ENCODE results near the gene HCK.

GRCh38 chr20:32130352-32130751, 78.3 kb downstream of the HCK start:
- TF ChIP-seq, protein P1, sequence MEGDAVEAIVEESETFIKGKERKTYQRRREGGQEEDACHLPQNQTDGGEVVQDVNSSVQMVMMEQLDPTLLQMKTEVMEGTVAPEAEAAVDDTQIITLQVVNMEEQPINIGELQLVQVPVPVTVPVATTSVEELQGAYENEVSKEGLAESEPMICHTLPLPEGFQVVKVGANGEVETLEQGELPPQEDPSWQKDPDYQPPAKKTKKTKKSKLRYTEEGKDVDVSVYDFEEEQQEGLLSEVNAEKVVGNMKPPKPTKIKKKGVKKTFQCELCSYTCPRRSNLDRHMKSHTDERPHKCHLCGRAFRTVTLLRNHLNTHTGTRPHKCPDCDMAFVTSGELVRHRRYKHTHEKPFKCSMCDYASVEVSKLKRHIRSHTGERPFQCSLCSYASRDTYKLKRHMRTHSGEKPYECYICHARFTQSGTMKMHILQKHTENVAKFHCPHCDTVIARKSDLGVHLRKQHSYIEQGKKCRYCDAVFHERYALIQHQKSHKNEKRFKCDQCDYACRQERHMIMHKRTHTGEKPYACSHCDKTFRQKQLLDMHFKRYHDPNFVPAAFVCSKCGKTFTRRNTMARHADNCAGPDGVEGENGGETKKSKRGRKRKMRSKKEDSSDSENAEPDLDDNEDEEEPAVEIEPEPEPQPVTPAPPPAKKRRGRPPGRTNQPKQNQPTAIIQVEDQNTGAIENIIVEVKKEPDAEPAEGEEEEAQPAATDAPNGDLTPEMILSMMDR (conservative IDR thresholded peaks at IDR 0.05), result no peak
- TF ChIP-seq EZH2 (IDR thresholded peaks at IDR 0.05; ENCODE audit: low read depth), result no peak
